IPS DF 4.7 (cell line): ENCODE data around the gene CAMK1D.

Source experiments
- DNase-seq: peaks from one replicate; pipeline ENCODE4 v3.0.0-alpha.2; 2013; ENCODE audit warnings: low spot score; ENCODE audit errors: extremely low read depth

CAMK1D gene

GRCh38 chr10:12547301-12547771 lies 198.0 kb downstream of the CAMK1D start:
- DNase-seq: no peak

- DNase-seq: no peak
Observed at GRCh38 chr10:12549297-12549696, 199.9 kb downstream of the CAMK1D start.

GRCh38 chr10:12550994-12551393 lies 201.6 kb downstream of the CAMK1D start:
- DNase-seq: no peak

GRCh38 chr10:12556039-12556438 lies 206.7 kb downstream of the CAMK1D start:
- no peak for DNase-seq

GRCh38 chr10:12559578-12560178 lies 210.3 kb downstream of the CAMK1D start:
- DNase-seq: no peak

DNA sequence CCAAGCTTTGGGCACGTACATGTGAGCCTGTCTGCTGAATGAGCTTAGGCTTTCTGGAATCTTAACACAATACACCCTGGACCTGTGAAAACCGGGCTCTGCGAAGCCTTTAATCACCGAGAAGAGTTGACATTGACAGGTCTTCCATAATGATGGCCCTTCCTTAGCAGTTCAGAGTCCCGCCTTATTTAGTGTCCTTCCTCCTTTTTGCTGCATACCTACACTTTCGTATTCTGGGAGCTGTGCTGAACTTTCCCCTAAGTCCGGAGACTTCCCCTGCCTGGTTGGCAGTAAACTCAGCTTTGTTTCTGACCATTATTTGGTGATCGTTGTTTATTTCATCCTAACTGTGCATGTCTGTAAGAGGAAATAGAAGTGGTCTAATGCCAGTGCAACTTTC lies 212.0 kb downstream of the CAMK1D start:
- DNase-seq: no peak

DNA sequence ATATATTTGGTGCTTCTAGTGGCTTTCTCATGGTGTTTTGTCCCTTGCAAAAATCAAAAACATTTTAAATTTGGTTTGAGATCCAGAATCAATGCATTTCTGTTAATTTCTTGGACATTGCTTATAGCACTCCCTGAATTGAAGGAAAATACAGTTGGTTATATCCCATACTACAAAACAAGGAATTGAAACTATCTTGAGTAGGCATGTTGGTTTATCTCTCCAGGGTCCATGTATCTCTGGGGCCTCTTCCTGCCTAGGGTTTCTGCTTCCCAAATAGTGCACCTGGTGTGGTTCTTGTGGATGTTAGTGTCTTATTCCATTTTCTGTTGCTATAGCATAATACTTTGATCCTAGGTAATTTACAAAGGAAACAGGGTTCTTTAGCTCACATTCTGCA lies 212.4 kb downstream of the CAMK1D start:
- no peak for DNase-seq

DNA sequence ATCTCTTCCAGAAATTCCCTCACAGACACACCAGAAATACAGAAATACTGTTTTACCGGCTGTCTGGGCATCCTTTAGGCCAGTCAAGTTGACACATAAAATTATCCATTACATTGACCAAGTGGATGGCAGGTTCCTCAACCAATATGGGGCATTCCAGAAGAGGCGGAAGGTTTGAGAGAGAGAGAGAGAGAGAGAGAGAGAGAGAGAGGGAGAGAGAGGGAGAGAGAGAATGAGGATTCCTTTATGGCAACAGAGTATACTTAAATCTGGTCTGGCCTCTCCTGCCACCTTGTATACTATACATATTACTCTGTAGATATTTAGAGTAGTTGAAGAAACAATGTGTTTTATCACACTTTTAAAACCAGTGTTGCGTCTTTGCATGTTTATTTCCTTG lies 214.1 kb downstream of the CAMK1D start:
- DNase-seq: no peak

DNA sequence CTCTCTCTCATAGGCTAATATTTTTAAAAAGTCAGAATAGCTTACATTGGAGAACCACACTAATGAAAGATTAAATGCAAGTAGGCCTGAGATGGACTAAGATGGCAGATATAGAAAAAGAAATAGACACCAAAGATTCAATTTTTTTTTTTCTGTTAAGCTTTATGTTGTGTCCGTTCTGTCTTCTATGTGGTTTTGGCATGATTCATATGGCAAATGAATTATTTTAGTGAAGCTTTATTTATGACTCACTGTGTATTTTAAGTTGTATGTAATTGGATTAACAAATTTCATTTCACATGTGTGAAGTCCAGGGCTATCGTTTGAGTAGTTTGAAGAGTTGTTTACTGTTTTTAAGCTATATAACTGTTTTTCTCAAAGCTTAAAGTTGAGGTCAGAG lies 214.8 kb downstream of the CAMK1D start:
- DNase-seq: no peak

- DNase-seq: no peak
Observed at GRCh38 chr10:12566161-12567115, 217.1 kb downstream of the CAMK1D start.

GRCh38 chr10:12568391-12569009 lies 219.2 kb downstream of the CAMK1D start:
- no peak for DNase-seq

- DNase-seq: no peak
Observed at GRCh38 chr10:12572281-12572680, 222.9 kb downstream of the CAMK1D start.

DNA sequence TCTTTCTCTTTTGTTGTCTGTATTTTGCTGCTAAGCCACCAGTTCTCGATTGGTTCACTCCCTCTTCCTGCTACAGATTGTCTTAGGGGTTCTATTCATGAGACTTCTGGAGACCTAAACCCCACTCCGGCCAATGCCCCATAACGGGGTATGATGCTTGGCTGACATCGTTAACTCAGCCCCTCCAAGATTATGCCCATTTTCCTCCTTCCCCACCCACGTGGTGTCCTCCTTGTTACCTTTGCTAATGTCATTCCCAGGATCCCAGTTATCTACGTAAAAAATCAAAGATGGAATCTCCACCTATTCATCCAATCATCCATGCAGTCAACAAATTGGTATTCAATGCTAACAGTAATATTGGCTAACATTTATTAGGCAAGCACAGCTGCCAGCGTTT lies 228.3 kb downstream of the CAMK1D start:
- DNase-seq: no peak

GRCh38 chr10:12579954-12580858 lies 230.9 kb downstream of the CAMK1D start:
- DNase-seq: no peak

- DNase-seq: no peak
Observed at GRCh38 chr10:12583891-12584595, 234.7 kb downstream of the CAMK1D start.

GRCh38 chr10:12586741-12587140 lies 237.4 kb downstream of the CAMK1D start:
- DNase-seq: no peak

GRCh38 chr10:12587451-12587888 lies 238.1 kb downstream of the CAMK1D start:
- no peak for DNase-seq

- DNase-seq: no peak
Observed at GRCh38 chr10:12588091-12588860, 238.9 kb downstream of the CAMK1D start.

- DNase-seq: no peak
Observed at GRCh38 chr10:12589291-12589690, 239.9 kb downstream of the CAMK1D start.

- no peak for DNase-seq
Observed at GRCh38 chr10:12589791-12590190, 240.4 kb downstream of the CAMK1D start.
